Measurements from ENCODE around the gene DTHD1. TPM values are rescaled to one million over a fixed set of nuclear protein-coding genes. Genes with fewer than 3 reads are reported as not detected.

The DTHD1 gene
- total and polyA plus RNA-seq, 8 donors, result 0.38 to 6.4 (median 4.3) TPM

- DNase-seq (no peak), ATAC-seq (no peak)
- Histone ChIP-seq H3K27ac (no peak overlapping the region), H3K9me3 (no peaks in the 10 kb centered on the region), H3K4me3 (no peak overlapping the region), H3K4me1 (peaks cover 0 to 3% of the 10 kb centered on the region in 2 donors), H3K27me3 (no peaks in the 10 kb centered on the region), H3K36me3 (no peaks in the 10 kb centered on the region)
- intact Hi-C loops (cut with DNase I), result no loop called here
- no peak for TF ChIP-seq CTCF (IDR thresholded peaks at IDR 0.05)
These were observed 11.8 kb upstream of the DTHD1 start for GRCh38 chr4:36269533-36270173.

GRCh38 chr4:36273276-36273675 lies 8.1 kb upstream of the DTHD1 start:
- no peak for ATAC-seq
- Histone ChIP-seq H3K4me3 (no peak overlapping the region), H3K36me3 (no peaks in the 10 kb centered on the region), H3K27ac (no peak overlapping the region), H3K4me1 (no peaks in the 10 kb centered on the region), H3K27me3 (no peaks in the 10 kb centered on the region), H3K9me3 (no peaks in the 10 kb centered on the region)
- no peak for DNase-seq
- TF ChIP-seq CTCF (IDR thresholded peaks at IDR 0.05), result no peak
- intact Hi-C loops (cut with DNase I), result no loop called here

GRCh38 chr4:36274158-36274557 lies 7.3 kb upstream of the DTHD1 start:
- Histone ChIP-seq H3K9me3 (no peaks in the 10 kb centered on the region), H3K27me3 (no peaks in the 10 kb centered on the region), H3K4me1 (no peaks in the 10 kb centered on the region), H3K36me3 (no peaks in the 10 kb centered on the region), H3K4me3 (no peak overlapping the region), H3K27ac (no peak overlapping the region)
- no peak for TF ChIP-seq CTCF (IDR thresholded peaks at IDR 0.05)
- ATAC-seq (peak; percentile 77), DNase-seq (no peak)
- intact Hi-C loops (cut with DNase I), result no loop called here

DNA sequence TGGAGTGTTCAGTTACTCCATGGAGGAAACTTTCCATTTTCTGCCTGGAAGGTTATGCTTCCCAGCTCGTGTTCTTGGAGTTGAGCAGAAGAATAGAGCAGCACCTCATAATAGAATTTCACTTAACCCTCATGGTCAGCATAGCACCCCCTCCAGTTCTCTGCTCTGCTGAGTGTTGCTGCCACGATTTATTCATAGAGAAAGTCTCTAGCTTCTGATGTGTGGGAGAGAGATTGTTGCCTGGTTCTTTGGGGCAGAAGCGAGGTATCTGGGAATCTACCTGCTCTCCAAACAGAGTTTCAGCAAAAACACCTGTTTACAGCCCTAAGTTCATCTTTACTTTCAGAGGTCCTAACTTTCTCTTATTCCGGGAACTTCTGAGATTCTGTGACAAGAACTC lies 3.9 kb upstream of the DTHD1 start:
- ATAC-seq, result no peak

GRCh38 chr4:36278789-36279188 lies 2.6 kb upstream of the DTHD1 start:
- ATAC-seq (no peak), DNase-seq (no peak)
- Histone ChIP-seq H3K9me3 (no peaks in the 10 kb centered on the region), H3K27me3 (no peaks in the 10 kb centered on the region), H3K4me1 (no peaks in the 10 kb centered on the region), H3K27ac (no peak overlapping the region), H3K4me3 (no peak overlapping the region), H3K36me3 (no peaks in the 10 kb centered on the region)
- intact Hi-C loops (cut with DNase I), result no loop called here
- TF ChIP-seq CTCF (IDR thresholded peaks at IDR 0.05), result no peak

More for the DNA sequence above, 3.9 kb upstream of the DTHD1 start:
- no peaks in the 10 kb centered on the region for H3K4me1 ChIP-seq
- no peak for DNase-seq
- TF ChIP-seq CTCF (IDR thresholded peaks at IDR 0.05), result no peak
- no peaks in the 10 kb centered on the region for H3K9me3 ChIP-seq
- no peak overlapping the region for H3K27ac ChIP-seq
- H3K4me3 ChIP-seq, result no peak overlapping the region
- H3K36me3 ChIP-seq, result no peaks in the 10 kb centered on the region
- no peaks in the 10 kb centered on the region for H3K27me3 ChIP-seq
- intact Hi-C loops (cut with DNase I), result no loop called here

All from left lung (tissue), 10 donors.